ENCODE data around the gene MEIS1.

DNA sequence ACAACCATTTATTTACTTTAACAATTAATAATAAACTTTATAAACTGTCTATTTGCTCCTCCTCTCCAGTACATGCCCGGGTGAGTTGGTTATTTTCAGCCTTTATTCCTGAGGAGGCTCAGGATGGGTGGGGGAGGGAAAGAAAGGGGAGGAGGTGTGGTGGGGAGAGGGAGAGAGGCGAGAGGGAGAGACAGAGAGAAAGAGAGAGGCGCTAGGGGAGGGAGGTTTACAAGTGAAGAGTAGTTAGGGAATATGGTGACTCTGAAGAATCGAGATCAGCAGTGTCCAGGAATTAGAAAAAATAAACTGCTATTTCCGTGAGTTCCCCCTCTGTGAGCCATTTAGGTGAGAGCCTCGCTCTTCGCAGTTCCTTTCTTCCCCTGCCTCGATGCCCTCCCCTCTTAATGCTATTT, 138.9 kb downstream of the MEIS1 start:
- TF ChIP-seq POLR2A (IDR thresholded peaks at IDR 0.05) (no peak), POLR2AphosphoS5 (IDR thresholded peaks at IDR 0.05) (no peak)
- TF ChIP-seq, protein P1, sequence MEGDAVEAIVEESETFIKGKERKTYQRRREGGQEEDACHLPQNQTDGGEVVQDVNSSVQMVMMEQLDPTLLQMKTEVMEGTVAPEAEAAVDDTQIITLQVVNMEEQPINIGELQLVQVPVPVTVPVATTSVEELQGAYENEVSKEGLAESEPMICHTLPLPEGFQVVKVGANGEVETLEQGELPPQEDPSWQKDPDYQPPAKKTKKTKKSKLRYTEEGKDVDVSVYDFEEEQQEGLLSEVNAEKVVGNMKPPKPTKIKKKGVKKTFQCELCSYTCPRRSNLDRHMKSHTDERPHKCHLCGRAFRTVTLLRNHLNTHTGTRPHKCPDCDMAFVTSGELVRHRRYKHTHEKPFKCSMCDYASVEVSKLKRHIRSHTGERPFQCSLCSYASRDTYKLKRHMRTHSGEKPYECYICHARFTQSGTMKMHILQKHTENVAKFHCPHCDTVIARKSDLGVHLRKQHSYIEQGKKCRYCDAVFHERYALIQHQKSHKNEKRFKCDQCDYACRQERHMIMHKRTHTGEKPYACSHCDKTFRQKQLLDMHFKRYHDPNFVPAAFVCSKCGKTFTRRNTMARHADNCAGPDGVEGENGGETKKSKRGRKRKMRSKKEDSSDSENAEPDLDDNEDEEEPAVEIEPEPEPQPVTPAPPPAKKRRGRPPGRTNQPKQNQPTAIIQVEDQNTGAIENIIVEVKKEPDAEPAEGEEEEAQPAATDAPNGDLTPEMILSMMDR (IDR thresholded peaks at IDR 0.05), result no peak
